AG10803 (cell line): ENCODE data around the gene GNA15.

Experiments
- DNase-seq: peaks from one replicate; pipeline ENCODE4 v3.0.0; 2010; ENCODE audit warnings: low read depth
- H3K4me3 ChIP-seq: 2 replicates; pipeline ENCODE4 v1.5.1; 2011; ENCODE audit warnings: mild to moderate bottlenecking, low read length, control low read depth
- TF ChIP-seq, protein P1 (sequence below): conservative IDR thresholded peaks from 2 replicates; pipeline ENCODE4 v1.5.1; 2011; ENCODE audit warnings: mild to moderate bottlenecking, low read length, control low read depth, inconsistent platforms

GNA15 gene

DNA sequence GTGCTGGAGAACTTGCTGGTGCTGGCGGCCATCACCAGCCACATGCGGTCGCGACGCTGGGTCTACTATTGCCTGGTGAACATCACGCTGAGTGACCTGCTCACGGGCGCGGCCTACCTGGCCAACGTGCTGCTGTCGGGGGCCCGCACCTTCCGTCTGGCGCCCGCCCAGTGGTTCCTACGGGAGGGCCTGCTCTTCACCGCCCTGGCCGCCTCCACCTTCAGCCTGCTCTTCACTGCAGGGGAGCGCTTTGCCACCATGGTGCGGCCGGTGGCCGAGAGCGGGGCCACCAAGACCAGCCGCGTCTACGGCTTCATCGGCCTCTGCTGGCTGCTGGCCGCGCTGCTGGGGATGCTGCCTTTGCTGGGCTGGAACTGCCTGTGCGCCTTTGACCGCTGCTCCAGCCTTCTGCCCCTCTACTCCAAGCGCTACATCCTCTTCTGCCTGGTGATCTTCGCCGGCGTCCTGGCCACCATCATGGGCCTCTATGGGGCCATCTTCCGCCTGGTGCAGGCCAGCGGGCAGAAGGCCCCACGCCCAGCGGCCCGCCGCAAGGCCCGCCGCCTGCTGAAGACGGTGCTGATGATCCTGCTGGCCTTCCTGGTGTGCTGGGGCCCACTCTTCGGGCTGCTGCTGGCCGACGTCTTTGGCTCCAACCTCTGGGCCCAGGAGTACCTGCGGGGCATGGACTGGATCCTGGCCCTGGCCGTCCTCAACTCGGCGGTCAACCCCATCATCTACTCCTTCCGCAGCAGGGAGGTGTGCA lies 43.3 kb downstream of the GNA15 start:
- DNase-seq = no peak
- TF ChIP-seq, protein P1, sequence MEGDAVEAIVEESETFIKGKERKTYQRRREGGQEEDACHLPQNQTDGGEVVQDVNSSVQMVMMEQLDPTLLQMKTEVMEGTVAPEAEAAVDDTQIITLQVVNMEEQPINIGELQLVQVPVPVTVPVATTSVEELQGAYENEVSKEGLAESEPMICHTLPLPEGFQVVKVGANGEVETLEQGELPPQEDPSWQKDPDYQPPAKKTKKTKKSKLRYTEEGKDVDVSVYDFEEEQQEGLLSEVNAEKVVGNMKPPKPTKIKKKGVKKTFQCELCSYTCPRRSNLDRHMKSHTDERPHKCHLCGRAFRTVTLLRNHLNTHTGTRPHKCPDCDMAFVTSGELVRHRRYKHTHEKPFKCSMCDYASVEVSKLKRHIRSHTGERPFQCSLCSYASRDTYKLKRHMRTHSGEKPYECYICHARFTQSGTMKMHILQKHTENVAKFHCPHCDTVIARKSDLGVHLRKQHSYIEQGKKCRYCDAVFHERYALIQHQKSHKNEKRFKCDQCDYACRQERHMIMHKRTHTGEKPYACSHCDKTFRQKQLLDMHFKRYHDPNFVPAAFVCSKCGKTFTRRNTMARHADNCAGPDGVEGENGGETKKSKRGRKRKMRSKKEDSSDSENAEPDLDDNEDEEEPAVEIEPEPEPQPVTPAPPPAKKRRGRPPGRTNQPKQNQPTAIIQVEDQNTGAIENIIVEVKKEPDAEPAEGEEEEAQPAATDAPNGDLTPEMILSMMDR = no peak
- no peak overlapping the region for H3K4me3 ChIP-seq

- H3K4me3 ChIP-seq = no peak overlapping the region
- DNase-seq = no peak
- TF ChIP-seq, protein P1 = no peak
Observed at GRCh38 chr19:3179739-3180293, 44.0 kb downstream of the GNA15 start.

GRCh38 chr19:3183721-3184641 lies 48.1 kb downstream of the GNA15 start:
- TF ChIP-seq, protein P1 = no peak
- no peak for DNase-seq
- no peak overlapping the region for H3K4me3 ChIP-seq

GRCh38 chr19:3184847-3185460 lies 49.1 kb downstream of the GNA15 start:
- no peak for DNase-seq
- H3K4me3 ChIP-seq = peak overlapping the region; percentile 76
- TF ChIP-seq, protein P1 = no peak

- peak within 1 kb of the TSS; percentile 76 for H3K4me3 ChIP-seq
- DNase-seq = peak; percentile 92
- TF ChIP-seq, protein P1 = no peak
Observed at GRCh38 chr19:3185461-3186159, 49.8 kb downstream of the GNA15 start, which contains the start of gene NCLN. NCLN (plus strand) TSS chr19:3185930; CDS start chr19:3186031, 101 bp downstream.

DNA sequence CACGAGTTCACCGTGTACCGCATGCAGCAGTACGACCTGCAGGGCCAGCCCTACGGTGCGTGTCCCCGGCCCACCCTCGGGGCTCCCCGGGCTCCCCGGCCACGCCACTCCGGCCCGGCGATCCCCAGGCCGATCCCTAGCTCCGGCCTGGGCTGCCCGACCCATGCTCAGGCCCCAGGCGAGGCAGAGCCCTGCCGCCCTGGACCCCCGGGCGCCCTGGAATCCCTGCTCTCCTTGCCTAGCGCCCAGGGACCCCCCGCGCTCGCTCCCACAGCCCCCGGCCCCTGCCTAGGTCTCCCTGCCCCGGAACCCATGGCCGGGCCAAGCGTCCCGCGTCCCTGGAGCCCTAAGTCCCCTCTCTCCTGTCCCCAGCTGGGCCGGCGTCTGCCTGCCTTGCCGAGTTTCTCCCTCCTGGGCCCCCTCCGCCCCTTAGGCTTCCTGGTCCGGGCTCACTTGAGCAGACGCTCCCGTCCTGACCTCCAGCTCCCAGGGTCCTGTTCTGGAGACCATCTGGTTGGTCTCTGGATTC lies 50.4 kb downstream of the GNA15 start:
- peak overlapping the region; percentile 75 for H3K4me3 ChIP-seq
- TF ChIP-seq, protein P1 = no peak
- no peak for DNase-seq
